Measurements from ENCODE around the gene CENPF.
"Not testable (repeated sequence)": the region's sequence is repeated elsewhere in the genome, so short reads cannot be mapped to it uniquely, and the experiment has no call there.

CENPF gene

DNA sequence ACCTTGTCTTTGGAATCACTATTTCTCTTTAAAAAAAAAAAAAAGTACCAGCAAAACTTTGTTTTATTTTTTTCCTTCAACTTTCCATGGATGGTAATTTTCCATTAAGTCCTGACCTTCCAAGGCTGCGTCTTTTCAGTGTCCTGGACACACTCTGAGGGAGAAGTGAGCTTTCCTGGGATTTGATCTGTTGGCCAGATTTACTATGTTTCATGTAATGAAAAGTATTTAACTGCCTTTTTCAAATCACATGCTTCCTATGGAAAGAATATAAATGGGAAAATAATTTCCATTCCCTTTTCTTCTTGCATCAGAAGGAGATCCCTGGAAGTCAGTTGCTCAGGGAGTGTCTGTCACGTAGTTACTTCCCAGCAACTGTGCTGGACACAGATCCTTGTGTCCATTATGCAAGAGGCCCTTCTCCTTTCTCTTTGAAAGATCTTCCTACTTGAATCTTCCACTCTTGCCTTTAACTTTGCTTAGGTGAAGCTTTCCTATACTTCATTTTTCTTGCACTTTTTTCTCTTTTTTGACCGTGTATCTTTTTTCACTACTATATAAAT, 59.3 kb downstream of the CENPF start:
- DNase-seq, result no peak

DNA sequence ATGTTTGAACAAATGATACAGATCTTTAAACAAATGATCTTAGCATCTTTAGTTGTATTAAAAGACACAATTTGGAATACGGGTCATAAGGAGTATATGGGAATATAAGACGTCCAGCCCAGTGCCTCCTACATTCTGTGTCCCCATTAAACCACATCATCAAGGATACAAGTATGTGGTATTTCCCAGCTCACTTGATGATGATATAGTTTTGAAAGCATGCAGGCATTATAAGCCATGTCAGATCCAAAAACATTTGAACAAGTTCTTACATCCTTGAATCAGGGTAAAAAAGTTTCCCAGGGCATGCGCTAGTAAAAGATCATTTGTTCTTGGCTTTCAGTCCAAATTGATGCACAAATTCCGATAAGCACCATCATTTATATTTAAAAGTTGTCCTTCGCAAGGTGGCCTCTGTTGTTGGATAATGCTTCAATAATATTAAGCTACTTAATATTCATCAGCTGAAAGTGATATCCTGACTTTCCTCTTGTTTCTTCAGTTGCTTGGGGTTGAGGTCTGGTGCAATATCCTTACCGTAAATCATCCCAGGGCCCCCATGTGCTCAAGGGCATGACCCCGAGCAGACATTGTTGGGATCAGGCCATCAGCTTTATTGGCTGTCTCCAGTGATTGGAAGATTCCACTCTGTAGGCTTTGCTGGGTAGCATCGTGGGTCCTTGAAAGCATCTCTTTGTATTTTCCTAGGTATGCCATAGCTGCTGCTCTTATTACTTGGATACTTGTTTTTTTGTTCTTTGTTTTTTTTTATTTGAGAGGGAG, 61.8 kb downstream of the CENPF start:
- DNase-seq, result no peak

DNA sequence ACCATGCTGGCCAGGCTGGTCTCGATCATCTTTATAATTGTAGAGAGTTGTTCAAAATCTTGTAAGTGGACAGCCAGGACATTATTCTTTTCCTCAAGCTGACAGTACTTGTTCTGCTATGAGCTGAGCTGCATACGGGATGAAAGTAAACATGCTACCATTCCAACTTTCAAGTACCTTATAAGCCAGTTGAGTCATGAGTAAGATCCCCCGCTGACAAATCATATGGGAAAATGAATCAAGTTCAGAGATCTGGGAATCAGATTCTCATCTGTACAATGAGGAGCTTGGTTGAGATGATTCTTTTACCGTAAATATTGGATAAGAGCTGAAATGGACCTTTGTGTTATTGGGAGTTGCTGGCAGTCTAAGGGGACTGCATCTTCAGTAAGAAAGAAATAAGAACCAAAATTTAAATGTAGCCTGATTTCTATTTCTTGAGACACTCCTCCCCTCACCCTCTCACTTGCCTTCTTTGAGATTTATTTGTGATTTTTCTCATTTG, 62.7 kb downstream of the CENPF start:
- DNase-seq, result no peak

DNA sequence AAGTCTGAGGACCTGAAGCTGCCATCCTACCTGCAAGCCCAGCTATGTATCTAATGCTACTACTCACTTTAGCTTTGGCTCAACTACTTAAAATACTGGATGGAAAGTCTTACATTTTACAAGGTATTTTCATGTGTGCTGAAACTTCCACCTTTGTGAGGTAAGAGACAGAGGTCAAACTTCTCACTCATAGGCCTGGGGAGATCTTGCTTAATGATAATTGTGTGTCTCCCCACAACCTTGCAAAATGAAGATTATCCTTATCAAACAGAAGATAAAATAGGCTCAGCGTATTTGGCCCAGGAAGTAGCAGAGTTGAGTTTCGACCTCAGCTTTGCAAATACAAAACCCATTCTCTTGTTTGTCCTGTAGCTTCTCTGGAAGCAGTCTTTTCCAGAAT, 63.7 kb downstream of the CENPF start:
- DNase-seq, result no peak

DNA sequence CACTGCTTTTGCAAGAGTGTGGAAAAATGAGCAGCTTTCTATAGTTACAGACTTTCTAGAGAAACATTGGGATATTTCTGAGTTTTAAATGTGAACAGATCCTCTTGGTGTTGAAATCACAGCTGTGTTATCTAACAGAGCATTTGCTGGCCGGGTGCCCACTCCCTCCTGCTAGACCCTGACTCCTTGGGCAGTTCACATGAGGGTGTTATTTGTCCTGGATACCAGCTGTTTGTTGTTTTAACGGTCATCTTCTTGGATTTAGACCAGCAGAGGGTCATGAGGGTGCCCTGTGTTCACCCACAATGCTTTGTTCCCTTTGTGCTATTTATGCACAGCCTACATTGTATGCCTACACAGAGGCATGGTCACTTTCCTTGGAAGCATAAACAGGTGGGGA, 67.1 kb downstream of the CENPF start:
- no peak for DNase-seq

DNA sequence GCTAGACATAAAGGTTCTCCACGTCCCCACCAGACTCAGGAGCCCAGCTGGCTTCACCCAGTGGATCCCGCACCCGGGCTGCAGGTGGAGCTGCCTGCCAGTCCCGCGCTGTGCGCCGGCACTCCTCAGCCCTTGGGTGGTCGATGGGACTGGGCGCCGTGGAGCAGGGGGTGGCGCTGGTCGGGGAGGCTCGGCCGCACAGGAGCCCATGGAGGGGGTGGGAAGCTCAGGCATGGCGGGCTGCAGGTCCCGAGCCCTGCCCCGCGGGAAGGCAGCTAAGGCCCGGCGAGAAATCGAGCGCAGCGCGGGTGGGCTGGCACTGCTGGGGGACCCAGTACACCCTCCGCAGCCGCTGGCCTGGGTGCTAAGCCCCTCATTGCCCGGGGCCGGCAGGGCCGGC, 70.0 kb downstream of the CENPF start:
- DNase-seq, result not testable (repeated sequence)

DNA sequence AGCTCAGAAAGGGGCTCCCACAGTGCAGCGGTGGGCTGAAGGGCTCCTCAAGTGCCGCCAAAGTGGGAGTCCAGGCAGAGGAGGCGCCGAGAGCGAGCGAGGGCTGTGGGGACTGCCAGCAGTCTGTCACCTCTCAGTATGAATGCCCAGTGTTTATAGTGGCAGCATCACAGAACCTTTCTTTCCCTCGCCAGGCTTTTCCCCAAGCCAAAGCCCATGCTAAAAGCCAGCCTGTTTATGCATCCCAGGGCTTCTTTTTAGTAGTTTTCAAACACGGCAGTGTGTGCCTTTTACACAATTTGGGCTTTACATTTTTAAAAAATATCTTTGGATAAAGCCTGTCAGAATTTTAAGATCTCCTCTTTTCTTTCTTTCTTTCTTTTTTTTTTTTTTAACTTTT, 70.6 kb downstream of the CENPF start:
- no peak for DNase-seq

DNA sequence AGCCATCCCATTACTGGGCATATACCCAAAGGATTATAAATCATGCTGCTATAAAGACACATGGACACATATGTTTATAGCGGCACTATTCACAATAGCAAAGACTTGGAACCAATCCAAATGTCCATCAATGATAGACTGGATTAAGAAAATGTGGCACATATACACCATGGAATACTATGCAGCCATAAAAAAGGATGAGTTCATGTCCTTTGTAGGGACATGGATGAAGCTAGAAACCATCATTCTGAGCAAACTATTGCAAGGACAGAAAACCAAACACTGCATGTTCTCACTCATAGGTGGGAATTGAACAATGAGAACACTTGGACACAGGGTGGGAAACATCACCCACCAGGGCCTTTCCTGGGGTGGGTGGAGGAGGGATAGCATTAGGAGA, 72.5 kb downstream of the CENPF start:
- DNase-seq, result not testable (repeated sequence)

DNA sequence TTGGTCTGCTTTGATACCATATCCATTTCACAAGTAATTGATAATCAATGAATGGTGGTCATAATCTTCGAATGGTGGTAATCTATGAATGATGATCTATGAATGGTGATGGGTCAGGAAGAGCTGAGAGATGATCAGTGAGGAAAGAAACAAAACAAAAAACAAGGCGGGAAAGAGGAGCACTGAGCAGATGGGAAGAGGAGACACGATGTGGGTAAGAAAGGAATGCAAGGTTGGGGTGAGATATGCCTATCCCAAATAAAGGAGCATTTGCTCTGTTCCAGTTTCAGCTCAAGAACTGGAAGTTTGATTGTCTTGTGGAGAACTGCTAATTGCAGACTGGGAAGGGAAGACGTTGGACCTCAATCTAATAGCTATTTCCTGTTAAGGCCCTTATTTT, 73.8 kb downstream of the CENPF start:
- no peak for DNase-seq

DNA sequence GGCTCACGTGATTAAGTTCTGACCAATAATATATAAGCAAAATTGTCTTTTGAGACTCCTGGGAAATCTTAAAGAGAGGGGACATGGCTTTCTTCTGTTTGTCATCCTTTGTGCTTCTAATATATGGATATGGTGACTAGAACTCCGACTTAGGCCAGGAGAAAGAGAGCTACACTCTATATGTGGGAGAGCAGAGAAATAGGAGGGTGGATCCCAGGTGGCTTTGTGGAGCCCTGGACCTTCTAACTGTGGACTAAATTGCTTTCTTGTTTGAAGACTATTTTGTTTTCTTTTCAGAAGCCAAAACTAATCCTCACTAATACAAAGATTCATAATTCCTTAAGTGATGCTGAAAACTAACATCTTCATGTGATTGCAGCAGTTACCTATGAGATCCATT, 75.0 kb downstream of the CENPF start:
- no peak for DNase-seq

DNA sequence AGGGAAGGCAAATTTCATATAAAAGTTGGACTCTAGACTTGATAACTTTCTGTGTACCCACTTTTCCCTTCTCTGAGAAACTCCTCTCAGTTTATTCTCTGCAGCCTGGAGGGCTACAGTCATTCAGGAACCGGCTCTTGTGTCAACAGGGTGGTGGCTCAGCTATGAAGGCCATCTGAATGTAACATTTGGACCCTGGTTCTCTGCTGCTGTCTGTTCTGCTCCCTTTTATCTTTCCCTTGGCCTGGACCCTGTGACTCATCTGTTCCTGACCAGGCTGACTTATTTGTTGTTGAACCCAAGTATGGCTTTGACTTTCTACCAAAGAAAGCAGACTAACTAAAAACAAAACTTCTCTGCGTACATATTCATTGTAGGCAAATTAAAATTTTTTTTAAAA, 75.4 kb downstream of the CENPF start:
- no peak for DNase-seq

DNA sequence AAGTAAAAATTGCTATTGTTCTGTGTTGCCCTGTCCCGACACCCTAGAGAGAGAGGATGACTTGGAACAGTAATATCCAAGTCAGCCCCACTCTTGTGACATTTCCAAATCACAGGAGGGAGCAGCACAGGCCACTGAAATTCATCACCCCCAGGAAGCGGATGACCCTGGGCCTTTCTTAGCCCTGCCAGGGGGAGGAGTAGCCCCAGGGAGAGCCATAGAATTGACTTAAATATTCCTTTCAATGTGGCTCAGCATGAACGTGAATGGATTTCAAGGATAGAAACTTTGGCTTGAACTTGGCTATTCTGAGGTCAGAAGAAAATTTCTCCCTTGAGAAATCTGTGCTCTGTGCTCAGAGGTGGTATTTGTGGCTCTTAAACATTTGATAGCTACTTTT, 80.6 kb downstream of the CENPF start:
- no peak for DNase-seq

DNA sequence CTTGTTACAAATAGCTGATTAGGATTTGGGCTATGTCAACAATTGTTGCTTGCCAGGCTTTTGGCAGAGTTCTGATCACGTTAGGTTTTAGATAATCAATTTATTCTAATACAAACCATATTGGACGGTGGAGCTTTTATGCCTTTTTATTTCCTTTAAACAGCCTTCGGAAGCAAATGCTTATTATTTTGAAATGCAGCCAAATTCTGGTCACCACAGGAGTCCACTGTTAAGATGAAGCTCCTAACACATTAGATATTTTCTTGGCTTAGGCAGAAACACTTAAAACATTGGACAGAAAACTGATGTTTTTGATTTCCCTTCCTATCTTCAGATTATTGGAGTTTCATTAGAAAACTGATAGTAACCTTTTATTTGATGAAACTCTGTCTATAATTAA, 82.9 kb downstream of the CENPF start:
- no peak for DNase-seq

DNA sequence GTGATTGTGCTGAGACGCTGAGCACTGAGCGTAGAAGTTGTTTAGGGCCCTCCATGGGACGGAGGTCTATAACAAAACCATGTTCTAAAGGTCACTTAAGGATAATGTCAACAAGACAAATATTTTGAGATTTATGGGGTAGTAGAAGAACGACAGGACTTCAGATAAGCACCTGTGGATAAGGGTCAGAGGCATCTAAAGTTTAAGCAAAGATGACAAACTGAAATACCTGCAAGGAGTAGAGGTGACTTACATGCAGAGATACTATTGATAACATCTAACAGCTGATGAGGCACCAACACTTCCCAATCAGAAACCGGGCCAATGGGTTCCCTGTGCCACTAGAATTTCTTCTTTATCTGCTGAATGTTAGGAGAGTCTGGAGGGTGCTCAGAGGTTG, 83.5 kb downstream of the CENPF start:
- DNase-seq, result no peak

DNA sequence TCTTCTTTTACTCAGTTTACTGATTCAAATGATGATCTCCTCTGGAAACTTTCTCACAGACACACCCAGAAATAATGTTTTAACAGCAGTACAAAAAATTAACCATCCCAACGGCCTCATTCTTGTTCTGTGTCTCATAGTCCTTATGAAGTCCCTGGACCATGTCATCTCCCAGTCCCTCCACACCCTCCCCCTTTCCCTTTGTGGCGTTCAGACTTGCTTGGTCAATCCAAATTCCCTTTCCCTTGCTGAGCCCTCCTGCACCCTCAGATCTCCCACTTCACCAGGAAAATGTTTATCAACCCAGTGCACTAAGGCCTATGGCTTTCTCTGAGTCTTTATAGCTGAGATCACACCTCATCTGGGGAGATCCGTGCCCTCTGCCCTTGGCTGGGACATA, 85.9 kb downstream of the CENPF start:
- DNase-seq, result no peak

DNA sequence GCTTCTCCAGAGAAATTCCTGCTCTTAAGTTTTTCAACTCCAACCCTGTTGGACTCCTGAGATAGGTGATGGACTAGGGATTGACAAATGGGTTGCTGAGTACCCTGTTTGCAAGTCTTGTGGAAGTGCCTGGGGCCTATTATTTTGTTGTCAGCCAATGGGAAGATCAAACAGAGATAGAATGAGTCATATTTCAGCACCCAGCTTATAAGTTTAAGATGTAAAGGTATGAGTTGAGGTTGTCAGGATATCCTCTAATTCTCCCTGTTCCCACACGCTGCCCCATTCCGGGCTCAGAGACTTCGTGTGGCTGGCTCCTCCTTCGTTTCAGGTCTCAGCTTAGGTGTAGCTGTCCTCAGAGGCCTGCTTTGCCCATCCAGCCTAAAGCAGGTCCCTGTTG, 91.8 kb downstream of the CENPF start:
- DNase-seq, result no peak

DNA sequence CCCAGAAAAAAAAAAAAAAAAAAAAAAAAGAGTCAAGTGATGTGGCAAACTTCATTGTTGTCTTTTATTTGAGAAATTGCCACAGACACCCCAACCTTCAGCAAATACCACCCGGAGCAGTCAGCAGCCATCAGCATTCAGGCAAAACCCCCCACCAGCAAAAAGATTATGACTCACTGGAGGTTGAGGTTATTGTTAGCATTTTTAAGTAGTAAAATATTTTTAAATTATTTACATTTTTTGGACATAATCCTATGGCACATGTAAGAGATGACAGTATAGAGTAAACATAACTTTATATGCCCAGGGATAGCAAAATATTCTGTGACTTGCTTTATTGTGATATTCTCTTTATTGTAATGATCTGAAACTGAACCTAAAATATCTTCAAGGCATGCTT, 95.6 kb downstream of the CENPF start:
- no peak for DNase-seq

DNA sequence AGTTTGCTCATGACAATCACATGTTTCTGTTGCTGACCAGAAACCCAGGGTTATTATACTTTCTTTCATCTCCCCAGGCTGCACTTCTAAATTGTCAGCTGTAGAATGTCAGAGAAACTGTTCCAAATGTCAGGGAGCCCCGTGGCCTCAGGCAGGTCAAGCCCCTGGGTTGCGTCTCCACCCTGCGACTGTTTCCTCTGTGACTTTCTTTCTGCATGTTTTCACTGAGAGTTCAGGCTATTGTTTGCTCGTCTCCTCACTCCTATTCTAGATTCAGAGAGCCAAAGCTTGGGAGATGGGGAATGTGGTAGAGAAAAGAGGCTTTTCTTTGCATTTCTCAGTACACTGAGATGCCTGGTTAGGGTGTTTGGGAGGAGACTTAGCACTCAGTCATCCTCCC, 97.4 kb downstream of the CENPF start:
- no peak for DNase-seq

DNA sequence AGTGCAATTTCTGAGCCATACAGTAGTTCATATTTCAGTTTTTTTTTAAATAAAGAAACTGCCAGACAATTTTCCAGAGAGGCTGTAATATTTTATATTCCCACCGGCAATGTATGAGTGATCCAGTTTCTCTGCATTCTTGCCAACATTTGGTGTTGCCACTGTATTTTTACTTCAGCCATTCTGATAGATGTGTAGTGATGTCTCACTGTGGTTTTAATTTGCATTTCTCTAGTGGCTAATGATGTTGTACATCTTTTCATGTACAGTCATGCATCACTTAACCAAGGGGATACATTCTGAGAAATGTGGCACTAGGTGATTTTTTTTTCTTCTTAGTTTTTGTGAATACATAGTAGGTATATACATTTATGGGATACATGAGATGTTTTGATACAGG, 99.6 kb downstream of the CENPF start:
- no peak for DNase-seq

DNA sequence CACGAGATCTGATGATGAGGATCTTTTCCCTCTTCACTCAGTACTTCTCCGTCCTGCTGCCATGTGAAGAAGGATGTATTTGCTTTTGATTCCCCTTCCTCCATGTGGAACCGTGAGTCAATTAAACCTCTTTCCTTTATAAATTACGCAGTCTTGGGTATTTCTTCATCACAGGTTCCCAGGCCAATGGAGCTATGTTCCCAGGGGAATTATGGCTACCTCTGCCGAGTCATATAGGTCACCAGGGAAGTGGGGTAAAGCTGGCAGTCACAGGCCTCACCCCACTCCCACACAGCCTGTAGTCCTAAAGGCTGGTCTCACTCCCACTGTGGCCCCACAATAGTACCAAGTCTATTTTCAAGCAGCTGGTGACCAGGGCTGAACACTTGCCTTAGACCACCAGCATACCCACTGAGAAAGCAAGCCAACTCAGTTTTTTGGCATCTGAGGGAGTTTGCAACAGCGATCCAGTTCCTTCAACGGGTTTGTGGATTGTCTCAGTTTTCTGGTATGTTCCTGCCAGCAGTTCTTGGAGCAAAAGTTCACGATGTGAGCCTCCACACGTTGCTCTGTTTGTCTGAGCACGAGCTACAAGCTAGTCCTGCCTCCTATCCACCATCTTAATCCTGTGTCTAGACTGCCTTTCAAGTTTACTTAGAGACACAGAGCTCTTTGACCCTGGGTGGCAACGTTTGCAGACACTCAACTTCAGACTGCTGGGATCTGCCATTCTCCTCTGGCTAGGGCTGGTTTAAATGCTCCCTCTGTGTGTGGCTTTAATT, 104.5 kb downstream of the CENPF start:
- no peak for DNase-seq

DNA sequence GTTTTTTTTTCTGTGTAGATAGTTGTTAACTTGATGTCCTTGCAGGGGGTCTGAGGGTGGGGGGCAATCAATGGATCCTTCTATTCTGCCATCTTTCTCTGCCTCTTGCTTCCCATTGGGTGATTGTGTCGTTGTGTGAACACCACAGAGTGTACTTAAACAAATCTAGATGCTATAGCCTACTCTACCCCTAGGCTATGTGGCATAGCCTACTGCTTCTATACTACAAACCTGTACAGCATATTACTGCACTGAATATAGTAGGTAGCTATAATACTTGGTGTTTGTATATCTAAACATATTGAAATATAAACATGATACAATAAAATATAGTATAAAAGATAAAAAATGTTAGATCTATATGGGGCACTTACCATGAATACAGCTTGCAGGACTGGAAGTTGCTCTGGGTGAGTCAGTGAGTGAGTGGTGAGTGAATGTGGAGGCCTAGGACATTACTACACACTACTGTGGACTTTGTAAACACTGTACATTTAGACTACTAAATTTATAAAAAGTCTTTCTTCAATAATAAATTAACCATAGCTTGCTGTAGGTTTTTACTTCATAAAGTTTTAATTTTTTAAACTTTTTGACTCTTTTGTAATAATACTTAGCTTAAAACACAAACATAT, 105.4 kb downstream of the CENPF start:
- DNase-seq, result no peak

DNA sequence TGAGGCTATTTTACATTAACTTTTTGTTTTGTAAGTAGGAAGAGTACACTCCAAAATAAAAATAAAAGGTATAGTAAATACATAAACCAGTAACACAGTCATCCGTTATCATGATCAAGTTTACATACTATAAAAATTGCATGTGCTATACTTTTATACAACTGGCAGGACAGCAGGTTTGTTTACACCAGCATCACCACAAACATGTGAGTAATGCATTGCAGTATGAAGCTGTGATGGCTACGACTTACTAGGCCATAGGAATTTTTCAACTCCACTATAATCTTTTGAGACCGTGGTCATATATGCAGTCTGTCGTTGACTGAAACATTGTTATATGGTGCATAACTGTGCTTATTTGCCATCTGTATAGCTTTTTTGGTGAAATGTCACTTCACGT, 106.2 kb downstream of the CENPF start:
- DNase-seq, result no peak

DNA sequence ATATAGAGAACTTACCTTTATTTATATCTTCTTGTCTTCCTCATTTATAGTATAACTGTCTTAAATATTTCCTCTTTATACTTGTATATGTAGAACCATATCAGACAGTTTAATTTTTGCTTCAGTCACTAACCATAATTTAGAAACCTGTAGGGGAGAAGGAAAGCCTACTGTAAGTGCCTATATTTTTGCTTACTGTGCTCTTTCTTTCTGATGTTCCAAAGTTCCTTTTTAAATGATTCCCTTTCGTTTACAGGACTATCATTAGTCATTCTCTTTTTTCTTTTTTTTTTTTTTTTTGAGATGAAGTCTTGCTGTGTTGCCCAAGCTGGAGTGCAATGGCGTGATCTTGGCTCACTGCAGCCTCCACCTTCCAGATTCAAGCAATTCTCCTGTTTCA, 109.7 kb downstream of the CENPF start:
- no peak for DNase-seq

Data from inflammatory macrophage treated with lipopolysaccharide for 4 hours (primary cell).